CD4-positive, alpha-beta T cell treated with Interleukin-10 for 1 hour (primary cell): ENCODE results near the gene DRC1.

ENCODE experiments used
- DNase-seq: peaks from one replicate; pipeline ENCODE4 v3.0.0-alpha.2; 2020

The DRC1 gene

GRCh38 chr2:26450031-26450635 is 48.4 kb downstream of the DRC1 start:
- DNase-seq, result no peak

GRCh38 chr2:26451700-26452099 is 50.0 kb downstream of the DRC1 start:
- no peak for DNase-seq

- DNase-seq, result no peak
These were observed 52.0 kb downstream of the DRC1 start for GRCh38 chr2:26453421-26454329.

- no peak for DNase-seq
These were observed 52.9 kb downstream of the DRC1 start for GRCh38 chr2:26454561-26455001.

GRCh38 chr2:26455037-26455669 is 53.4 kb downstream of the DRC1 start:
- DNase-seq, result no peak

GRCh38 chr2:26455670-26456439 is 54.1 kb downstream of the DRC1 start:
- DNase-seq, result no peak

- DNase-seq, result no peak
These were observed 54.9 kb downstream of the DRC1 start for GRCh38 chr2:26456440-26457250.

GRCh38 chr2:26457251-26457666 is 55.5 kb downstream of the DRC1 start:
- no peak for DNase-seq

- DNase-seq, result no peak
These were observed 56.1 kb downstream of the DRC1 start for GRCh38 chr2:26457695-26458364.

- no peak for DNase-seq
These were observed 56.8 kb downstream of the DRC1 start for GRCh38 chr2:26458365-26459042.

- no peak for DNase-seq
These were observed 58.4 kb downstream of the DRC1 start for GRCh38 chr2:26459991-26460612.

- no peak for DNase-seq
These were observed 58.9 kb downstream of the DRC1 start for GRCh38 chr2:26460613-26461031.

GRCh38 chr2:26461601-26462023 is 59.9 kb downstream of the DRC1 start:
- DNase-seq, result no peak

- DNase-seq, result no peak
These were observed 60.4 kb downstream of the DRC1 start for GRCh38 chr2:26462100-26462499.

GRCh38 chr2:26462511-26463243 is 61.0 kb downstream of the DRC1 start:
- no peak for DNase-seq

- DNase-seq, result no peak
These were observed 61.8 kb downstream of the DRC1 start for GRCh38 chr2:26463244-26464192.

- no peak for DNase-seq
These were observed 62.9 kb downstream of the DRC1 start for GRCh38 chr2:26464390-26465265.
